K562 (cell line): Measurements from ENCODE around the gene PHF14. TPM values are rescaled to one million over a fixed set of nuclear protein-coding genes. Genes with fewer than 3 reads are reported as not detected.

Source experiments
- ATAC-seq: fragments of 200-7000 bp; cut with Tn5 transposase; 3 replicates; pipeline ENCODE4 v1.9.1; 2020; ENCODE audit warnings: moderate library complexity
- BruUV-seq: library from RNA; stranded (reverse); fragments of 400-500 nt; replicated peaks from 2 replicates; lab custom pipeline; 2021; lab: Mats Ljungman, UMichigan
- CTCF ChIA-PET: fragments of 300-600 bp; formaldehyde crosslinking; extraction: SDS; loops from one replicate; lab custom pipeline; 2021; ENCODE audit warnings: low intra/inter-chr PET ratio; lab: Yijun Ruan, JAX
- POLR2A ChIA-PET: fragments of 300-600, 350-650 bp; sonication (Branson Sonifier 250); formaldehyde crosslinking; extraction: SDS; loops from one replicate; lab custom pipeline; 2021; ENCODE audit warnings: antibody characterized with exemption, inconsistent platforms; lab: Yijun Ruan, JAX
- DNase-seq, 4 experiments: peaks; one replicate each; pipeline versions ENCODE4 v3.0.0 to v3.0.0-alpha.2; 2011 to 2018; ENCODE audit warnings: low spot score in 3 of 4, mixed read lengths in 3 of 4; ENCODE audit errors: extremely low read depth in 1 of 4
- FAIRE-seq: peaks from 2 replicates; lab custom pipeline; 2011; peaks lifted over from hg19 to GRCh38; lab: Jason Lieb, UNC
- H2AFZ ChIP-seq: 2 replicates; pipeline ENCODE4 v1.6.0; 2011; ENCODE audit warnings: low read depth, low read length, control low read depth, inconsistent platforms
- H3K27ac ChIP-seq: fragments of 200-600 bp; 3 replicates; pipeline ENCODE4 v1.8.0; 2011; ENCODE audit warnings: low read depth, mild to moderate bottlenecking, control low read depth, inconsistent platforms, low read length, moderate library complexity, mixed read lengths; ENCODE audit errors: extremely low read depth
- H3K27me3 ChIP-seq, 2 experiments: fragments of 300-600 bp in 1 of 2; 2 replicates in 1 of 2; 3 replicates in 1 of 2; pipeline versions ENCODE4 v1.6.0 to v1.8.0; 2011; ENCODE audit warnings: inconsistent platforms in 2 of 2, low read length in 2 of 2, mild to moderate bottlenecking in 1 of 2, mixed read lengths in 1 of 2, moderate library complexity in 1 of 2; ENCODE audit not compliant: control insufficient read depth in 2 of 2, insufficient read depth in 2 of 2
- H3K36me3 ChIP-seq: fragments of 300-600 bp; 3 replicates; pipeline ENCODE4 v1.8.0; 2011; ENCODE audit warnings: mild to moderate bottlenecking, low read length, inconsistent platforms; ENCODE audit not compliant: control insufficient read depth, insufficient read depth
- H3K4me1 ChIP-seq, 2 experiments: fragments of 200-600 bp in 1 of 2; replicated peaks in 1 of 2; 2 replicates in 1 of 2; 3 replicates in 1 of 2; pipeline versions ENCODE4 v1.5.1 to v1.8.0; 2011; ENCODE audit warnings: inconsistent platforms in 2 of 2, low read length in 2 of 2, mild to moderate bottlenecking in 1 of 2, mixed read lengths in 1 of 2, moderate library complexity in 1 of 2; ENCODE audit not compliant: control insufficient read depth in 2 of 2, insufficient read depth in 2 of 2
- H3K4me2 ChIP-seq: 2 replicates; pipeline ENCODE4 v1.6.1; 2011; ENCODE audit warnings: low read length, control low read depth, inconsistent platforms, mixed read lengths; ENCODE audit not compliant: insufficient read depth
- H3K4me3 ChIP-seq: fragments of 200-600 bp; sonication (generic), shearing (Covaris generic); 2 replicates; pipeline ENCODE4 v1.5.1; 2016; ENCODE audit warnings: control low read depth, inconsistent platforms
- H3K79me2 ChIP-seq: fragments of 200-600 bp; 3 replicates; pipeline ENCODE4 v1.8.0; 2011; ENCODE audit warnings: low read length, inconsistent platforms; ENCODE audit not compliant: control insufficient read depth, insufficient read depth
- H3K9ac ChIP-seq, 2 experiments: 2 replicates each; pipeline versions ENCODE4 v1.6.0 to v1.6.1; 2011; ENCODE audit warnings: low read depth in 2 of 2, low read length in 2 of 2, control low read depth in 1 of 2, inconsistent platforms in 1 of 2, mild to moderate bottlenecking in 1 of 2, mixed read lengths in 1 of 2; ENCODE audit not compliant: insufficient read depth in 1 of 2
- H3K9me1 ChIP-seq: one replicate; pipeline ENCODE4 v1.6.0; 2011; ENCODE audit warnings: inconsistent platforms, mild to moderate bottlenecking, low read length, moderate library complexity; ENCODE audit not compliant: control insufficient read depth, insufficient read depth
- H3K9me3 ChIP-seq: replicated peaks from 2 replicates; pipeline ENCODE4 v1.5.1; 2011; ENCODE audit warnings: low read depth, low read length, inconsistent platforms; ENCODE audit not compliant: control insufficient read depth, insufficient read depth
- H4K20me1 ChIP-seq: replicated peaks from 2 replicates; pipeline ENCODE4 v1.6.1; 2011; ENCODE audit warnings: low read length, inconsistent platforms, mixed read lengths; ENCODE audit not compliant: control insufficient read depth, insufficient read depth
- ASH1L ChIP-seq: fragments of 450-650 bp; IDR thresholded peaks from 2 replicates; pipeline ENCODE4 v1.6.1; 2018; ENCODE audit warnings: borderline replicate concordance, mild to moderate bottlenecking, low read depth; ENCODE audit not compliant: partially characterized antibody
- BRD4 ChIP-seq: fragments of 200-600 bp; sonication (generic); IDR thresholded peaks from 2 replicates; pipeline ENCODE4 v1.6.1; 2017; ENCODE audit warnings: inconsistent platforms
- CLOCK ChIP-seq: fragments of 250-450 bp; sonication (Bioruptor Pico); IDR thresholded peaks from 2 replicates; pipeline ENCODE4 v1.4.0; 2020; ENCODE audit warnings: mild to moderate bottlenecking, moderate library complexity, borderline replicate concordance
- HDAC1 ChIP-seq, 2 experiments: fragments of 450-650 bp; IDR thresholded peaks; 2 replicates each; pipeline ENCODE4 v1.6.1; 2016 to 2017; ENCODE audit warnings: inconsistent platforms in 1 of 2, mild to moderate bottlenecking in 1 of 2, moderate library complexity in 1 of 2
- KDM4B ChIP-seq, 2 experiments: fragments of 450-650 bp in 1 of 2; sonication (generic) in 1 of 2; IDR thresholded peaks; 2 replicates each; pipeline ENCODE4 v1.6.1; 2016 to 2017; ENCODE audit warnings: borderline replicate concordance in 2 of 2, antibody characterized with exemption in 1 of 2, low read depth in 1 of 2, mild to moderate bottlenecking in 1 of 2
- MAFG ChIP-seq: fragments of 450-650 bp; conservative IDR thresholded peaks from 2 replicates; pipeline ENCODE4 v1.6.1; 2016; ENCODE audit warnings: missing genetic modification characterization, missing compliant biosample characterization
- MXD1 ChIP-seq: fragments of 250-450 bp; sonication (Bioruptor Pico); IDR thresholded peaks from 2 replicates; pipeline ENCODE4 v1.8.0; 2021; ENCODE audit warnings: borderline replicate concordance, mild to moderate bottlenecking, moderate library complexity; ENCODE audit not compliant: poor library complexity, severe bottlenecking
- NCOA2 ChIP-seq, 2 experiments: fragments of 450-650 bp; IDR thresholded peaks; 2 replicates each; pipeline ENCODE4 v1.6.1; 2018; ENCODE audit warnings: mild to moderate bottlenecking in 2 of 2, moderate library complexity in 1 of 2; ENCODE audit not compliant: partially characterized antibody in 2 of 2
- POLR2AphosphoS5 ChIP-seq: IDR thresholded peaks from 2 replicates; pipeline ENCODE4 v1.6.1; 2011; ENCODE audit warnings: mild to moderate bottlenecking, low read depth, low read length, moderate library complexity; ENCODE audit not compliant: control insufficient read depth, insufficient read depth
- SMAD4 ChIP-seq: fragments of 250-450 bp; sonication (Bioruptor Pico); conservative IDR thresholded peaks from 2 replicates; pipeline ENCODE4 v1.8.0; 2021; ENCODE audit warnings: inconsistent platforms, mild to moderate bottlenecking, moderate library complexity
- SP1 ChIP-seq: sonication (generic); formaldehyde crosslinking; IDR thresholded peaks from 2 replicates; pipeline ENCODE4 v1.8.1; 2022; ENCODE audit warnings: mild to moderate bottlenecking, missing genetic modification reagents
- SPI1 ChIP-seq: IDR thresholded peaks from 2 replicates; pipeline ENCODE4 v1.6.1; 2011; ENCODE audit warnings: low read depth, low read length, control low read depth, borderline replicate concordance
- WGBS: fragments of 100-300 bp; shearing (Covaris generic); methylation state at CpG from one replicate; pipeline ENCODE4 v1.1.6; 2016; ENCODE audit warnings: low coverage, mixed read lengths; ENCODE audit not compliant: insufficient coverage; ENCODE audit errors: missing lambda C conversion rate; 5-methylcytosine and 5-hydroxymethylcytosine counted together
- in situ Hi-C: fragments of 300-500 bp; cut with MboI; formaldehyde crosslinking; loops from 4 replicates; pipeline ENCODE4 v1.15.0; 2018; ENCODE audit warnings: inconsistent platforms, mixed read lengths
- intact Hi-C: fragments of 100-400 bp; cut with micrococcal nuclease; formaldehyde crosslinking; loops from 2 replicates; pipeline ENCODE4 v1.14.2; 2022
- polyA plus RNA-seq, 8 experiments: library from polyadenylated mRNA; depleted of rRNA in 4 of 8; stranded (reverse) in 5 of 8; unstranded in 3 of 8; fragments of >200 nt; fragmentation: Nextera tagmentation in 2 of 8; fragmentation: Illumina TruSeq in 1 of 8; extraction: Ambion mirVana in 2 of 8; extraction: Trizol in 1 of 8; gene quantifications; 2 replicates each; pipeline versions ENCODE4 v1.2.1 to v1.2.3, GENCODE V29; 2011 to 2014; ENCODE audit warnings: inconsistent platforms in 1 of 8, missing spikeins in 1 of 8
- total RNA-seq, 7 experiments: library from RNA; depleted of rRNA in 6 of 7; stranded (reverse); fragments of >200 nt in 6 of 7; fragmentation: Illumina TruSeq in 2 of 7; extraction: Trizol in 2 of 7; gene quantifications; 2 replicates each; pipeline versions ENCODE4 v1.2.1 to v1.2.3, GENCODE V29; 2011 to 2021; ENCODE audit warnings: low replicate concordance in 1 of 7

Gene PHF14
- total and polyA plus RNA-seq, 9 of the 15 experiments (the other 6 are each of a cell fraction or from before 2014, with no cell fraction given) = 27.5 to 67.6 (median 41.4) TPM

GRCh38 chr7:11188529-11189310, 215.0 kb downstream of the PHF14 start:
- no peak for DNase-seq
- no peak for FAIRE-seq
- Histone ChIP-seq H3K27ac (no peak overlapping the region), H3K4me3 (no peak overlapping the region), H3K9me3 (no peaks in the 10 kb centered on the region), H3K27me3 (peaks cover 0 to 6% of the 10 kb centered on the region in 2 experiments; a peak in 4 of 5 replicates), H3K9me1 (no peaks in the 10 kb centered on the region), H4K20me1 (no peaks in the 10 kb centered on the region), H3K79me2 (no peaks in the 10 kb centered on the region), H3K4me2 (0 out of 2 replicates have a peak overlapping the region, but pooled peaks have one; percentile 16), H2AFZ (peak overlapping the region; percentile 52; the same call in 1 of the 2 replicates), H3K9ac (no peak overlapping the region), H3K4me1 (peaks cover 0 to 4% of the 10 kb centered on the region in 2 experiments; a peak in 1 of 5 replicates), H3K36me3 (no peaks in the 10 kb centered on the region)
- ChIA-PET CTCF (no interaction called here), POLR2A (interaction anchor here (0.5 kb wide), 1 partner anchor 17 kb away, joined by 3 read pairs; no protein-coding TSS in a partner anchor)
- intact Hi-C loops = no loop called here
- in situ Hi-C loops = no loop called here
- WGBS = 3% methylated on average over 8 of the region's 8 CpGs
- peak; percentile 45; the same call in 2 of the 3 replicates for ATAC-seq
- no TSS peak for BruUV-seq
- TF ChIP-seq ASH1L (no peak), MAFG (tag) (no peak), CLOCK (CRISPR knock-in tag) (no peak), SP1 (CRISPR knock-in tag) (no peak), MXD1 (CRISPR knock-in tag) (no peak), BRD4 (no peak), POLR2AphosphoS5 (no peak), HDAC1 (IDR thresholded peaks at IDR 0.05) (no peak), NCOA2 (IDR thresholded peaks at IDR 0.05; ENCODE audit: partially characterized antibody in 2 of 2) (no peak), KDM4B (IDR thresholded peaks at IDR 0.05; ENCODE audit: borderline replicate concordance in 2 of 2, low read depth in 1 of 2) (no peak), SMAD4 (CRISPR knock-in tag) (no peak), SPI1 (no peak)
